H9 (cell line): ENCODE measurements around the gene LRRC58. TPM values are rescaled to one million over a fixed set of nuclear protein-coding genes. Genes with fewer than 3 reads are reported as not detected.

Experiments
- DNase-seq: peaks from one replicate; pipeline ENCODE4 v3.0.0-alpha.2; 2017
- H2AFZ ChIP-seq: one replicate; pipeline ENCODE4 v1.6.1; 2013; ENCODE audit warnings: mild to moderate bottlenecking, low read length, control low read depth, moderate library complexity
- H2AK5ac ChIP-seq: 2 replicates; pipeline ENCODE4 v1.6.1; 2013; ENCODE audit warnings: low read length, control low read depth, mixed read lengths; ENCODE audit not compliant: insufficient read length
- H2BK120ac ChIP-seq: one replicate; pipeline ENCODE4 v1.6.1; 2013; ENCODE audit warnings: low read depth, mild to moderate bottlenecking, low read length, control low read depth, inconsistent platforms; ENCODE audit not compliant: poor library complexity, severe bottlenecking
- H2BK12ac ChIP-seq: 2 replicates; pipeline ENCODE4 v1.6.1; 2013; ENCODE audit warnings: low read length, control low read depth, mixed read lengths, low read depth; ENCODE audit not compliant: insufficient read length
- H2BK15ac ChIP-seq: 2 replicates; pipeline ENCODE4 v1.6.1; 2013; ENCODE audit warnings: low read depth, low read length, control low read depth
- H2BK20ac ChIP-seq: one replicate; pipeline ENCODE4 v1.6.1; 2013; ENCODE audit warnings: low read depth, mild to moderate bottlenecking, low read length, control low read depth, inconsistent platforms; ENCODE audit not compliant: poor library complexity, severe bottlenecking
- H2BK5ac ChIP-seq: 2 replicates; pipeline ENCODE4 v1.6.1; 2013; ENCODE audit warnings: low read length, control low read depth, mixed read lengths; ENCODE audit not compliant: insufficient read length
- H3K14ac ChIP-seq: 2 replicates; pipeline ENCODE4 v1.6.1; 2013; ENCODE audit warnings: low read length, control low read depth; ENCODE audit not compliant: insufficient read depth
- H3K18ac ChIP-seq: 2 replicates; pipeline ENCODE4 v1.6.1; 2013; ENCODE audit warnings: low read depth, mild to moderate bottlenecking, mixed read lengths, low read length, control low read depth; ENCODE audit not compliant: insufficient read length
- H3K23ac ChIP-seq: 2 replicates; pipeline ENCODE4 v1.6.1; 2013; ENCODE audit warnings: low read length, control low read depth, mixed read lengths, low read depth; ENCODE audit not compliant: insufficient read length
- H3K23me2 ChIP-seq: 2 replicates; pipeline ENCODE4 v1.6.1; 2013; ENCODE audit warnings: low read depth, mild to moderate bottlenecking, mixed read lengths, low read length, control low read depth; ENCODE audit not compliant: insufficient read length, poor library complexity, severe bottlenecking
- H3K27ac ChIP-seq: 2 replicates; pipeline ENCODE4 v1.5.1; 2013; ENCODE audit warnings: low read length, control low read depth, mixed read lengths, low read depth; ENCODE audit not compliant: insufficient read length
- H3K27me3 ChIP-seq: 2 replicates; pipeline ENCODE4 v1.6.1; 2013; ENCODE audit warnings: low read length, control low read depth, inconsistent platforms; ENCODE audit not compliant: insufficient read depth
- H3K4ac ChIP-seq: 2 replicates; pipeline ENCODE4 v1.6.1; 2013; ENCODE audit warnings: low read depth, mild to moderate bottlenecking, control low read depth, inconsistent platforms, low read length, moderate library complexity
- H3K4me1 ChIP-seq: 2 replicates; pipeline ENCODE4 v1.6.1; 2013; ENCODE audit warnings: low read length, control low read depth, inconsistent platforms; ENCODE audit not compliant: insufficient read depth
- H3K4me2 ChIP-seq: 2 replicates; pipeline ENCODE4 v1.6.1; 2013; ENCODE audit warnings: low read length, control low read depth, mixed read lengths; ENCODE audit not compliant: insufficient read length, insufficient read depth
- H3K56ac ChIP-seq: 2 replicates; pipeline ENCODE4 v1.6.1; 2013; ENCODE audit warnings: low read depth, mild to moderate bottlenecking, mixed read lengths, low read length, control low read depth; ENCODE audit not compliant: insufficient read length
- H3K79me1 ChIP-seq: 2 replicates; pipeline ENCODE4 v1.6.1; 2013; ENCODE audit warnings: low read depth, mild to moderate bottlenecking, moderate library complexity, low read length, control low read depth, inconsistent platforms; ENCODE audit not compliant: insufficient read depth, poor library complexity, severe bottlenecking
- H3K79me2 ChIP-seq: 2 replicates; pipeline ENCODE4 v1.6.1; 2013; ENCODE audit warnings: low read length, control low read depth, inconsistent platforms; ENCODE audit not compliant: insufficient read depth
- H3K9ac ChIP-seq: 2 replicates; pipeline ENCODE4 v1.6.1; 2013; ENCODE audit warnings: low read length, control low read depth, mixed read lengths; ENCODE audit not compliant: insufficient read length; ENCODE audit errors: extremely low read depth
- H3K9me3 ChIP-seq: one replicate; pipeline ENCODE4 v1.6.1; 2013; ENCODE audit warnings: low read depth, low read length, inconsistent platforms; ENCODE audit not compliant: control insufficient read depth
- H3T11ph ChIP-seq: one replicate; pipeline ENCODE4 v1.6.1; 2013; ENCODE audit warnings: mild to moderate bottlenecking, low read length, control low read depth, inconsistent platforms
- H4K20me1 ChIP-seq: one replicate; pipeline ENCODE4 v1.6.1; 2013; ENCODE audit not compliant: control insufficient read depth, insufficient read length, insufficient read depth
- H4K5ac ChIP-seq: 2 replicates; pipeline ENCODE4 v1.6.1; 2013; ENCODE audit warnings: low read depth, mild to moderate bottlenecking, mixed read lengths, low read length, control low read depth; ENCODE audit not compliant: insufficient read length
- H4K8ac ChIP-seq: replicated peaks from 2 replicates; pipeline ENCODE4 v1.6.1; 2013; ENCODE audit warnings: low read length, control low read depth, mixed read lengths, low read depth; ENCODE audit not compliant: insufficient read length
- H4K91ac ChIP-seq: 2 replicates; pipeline ENCODE4 v1.6.1; 2013; ENCODE audit warnings: low read depth, mild to moderate bottlenecking, moderate library complexity, mixed read lengths, low read length, control low read depth; ENCODE audit not compliant: insufficient read length
- H3K27ac Mint-ChIP-seq, 3 experiments: 2 replicates in 2 of 3; 3 replicates in 1 of 3; pipeline ENCODE4 v1.8.0; 2020 to 2021; ENCODE audit warnings: mixed read lengths in 3 of 3, mild to moderate bottlenecking in 1 of 3, moderate library complexity in 1 of 3
- H3K27me3 Mint-ChIP-seq: 2 replicates; pipeline ENCODE4 v1.8.0; 2021; ENCODE audit warnings: low read depth, mild to moderate bottlenecking, moderate library complexity, mixed read lengths
- H3K36me3 Mint-ChIP-seq, 3 experiments: 2 replicates in 2 of 3; 3 replicates in 1 of 3; pipeline ENCODE4 v1.8.0; 2020 to 2021; ENCODE audit warnings: low read depth in 3 of 3, mixed read lengths in 3 of 3; ENCODE audit not compliant: insufficient read depth in 1 of 3
- H3K4me1 Mint-ChIP-seq, 2 experiments: 2 replicates each; pipeline ENCODE4 v1.8.0; 2020; ENCODE audit warnings: mixed read lengths in 2 of 2
- H3K4me3 Mint-ChIP-seq, 2 experiments: 2 replicates in 1 of 2; 3 replicates in 1 of 2; pipeline ENCODE4 v1.8.0; 2020 to 2021; ENCODE audit warnings: mild to moderate bottlenecking in 2 of 2, mixed read lengths in 2 of 2, moderate library complexity in 1 of 2
- H3K9me3 Mint-ChIP-seq, 2 experiments: 2 replicates in 1 of 2; 3 replicates in 1 of 2; pipeline ENCODE4 v1.8.0; 2020; ENCODE audit warnings: mild to moderate bottlenecking in 2 of 2, mixed read lengths in 2 of 2, moderate library complexity in 1 of 2
- CTCF ChIP-seq: fragments of 200-600 bp; sonication (generic); conservative IDR thresholded peaks from 3 replicates; pipeline ENCODE4 v1.8.0; 2021; ENCODE audit warnings: antibody characterized with exemption, mild to moderate bottlenecking
- total RNA-seq: library from RNA; stranded (reverse); gene quantifications from 2 replicates; pipeline ENCODE4 v1.2.1, GENCODE V29; 2021

Gene LRRC58
- total RNA-seq, 1 experiment from 2014 or later: 18.2 TPM

GRCh38 chr3:120370463-120370862 lies 21.3 kb upstream of the LRRC58 start:
- H3K23me2 ChIP-seq: no peaks in the 10 kb centered on the region
- no peaks in the 10 kb centered on the region for H3K79me1 ChIP-seq
- H2BK120ac ChIP-seq: no peak overlapping the region
- H3K4me3 Mint-ChIP-seq: no peak overlapping the region
- H4K91ac ChIP-seq: no peak overlapping the region
- no peak overlapping the region for H3K9ac ChIP-seq
- DNase-seq: no peak
- H4K8ac ChIP-seq: no peak overlapping the region
- no peak overlapping the region for H3K23ac ChIP-seq
- no peak overlapping the region for H3K27ac ChIP-seq
- H3K27ac Mint-ChIP-seq: no peak overlapping the region
- no peak overlapping the region for H3K14ac ChIP-seq
- H3K4ac ChIP-seq: no peak overlapping the region
- no peaks in the 10 kb centered on the region; the same call in 1 of the 2 replicates for H3K27me3 Mint-ChIP-seq
- H3K36me3 Mint-ChIP-seq: no peaks in the 10 kb centered on the region
- no peaks in the 10 kb centered on the region for H3K9me3 ChIP-seq
- no peak overlapping the region for H2BK12ac ChIP-seq
- H3T11ph ChIP-seq: no peak overlapping the region
- H3K27me3 ChIP-seq: no peaks in the 10 kb centered on the region
- H2BK20ac ChIP-seq: no peak overlapping the region
- no peaks in the 10 kb centered on the region for H3K4me1 Mint-ChIP-seq
- H3K56ac ChIP-seq: no peak overlapping the region
- no peak overlapping the region for H2BK5ac ChIP-seq
- no peak overlapping the region for H2AFZ ChIP-seq
- no peak for TF ChIP-seq CTCF
- no peaks in the 10 kb centered on the region for H4K20me1 ChIP-seq
- H4K5ac ChIP-seq: no peak overlapping the region
- no peak overlapping the region for H3K4me2 ChIP-seq
- H3K79me2 ChIP-seq: no peaks in the 10 kb centered on the region
- no peak overlapping the region for H3K18ac ChIP-seq
- H2BK15ac ChIP-seq: no peak overlapping the region
- peaks cover 0 to 3% of the 10 kb centered on the region in 2 experiments; a peak in 3 of 5 replicates for H3K9me3 Mint-ChIP-seq
- no peaks in the 10 kb centered on the region for H3K4me1 ChIP-seq
- no peak overlapping the region for H2AK5ac ChIP-seq
